Measurements from ENCODE around the gene SRP68. TPM values are rescaled to one million over a fixed set of nuclear protein-coding genes. Genes with fewer than 3 reads are reported as not detected.
A peak's percentile ranks its signal among the peaks of the same experiment; 100 is the strongest.

The SRP68 gene
- total RNA-seq (2011; cell fraction: chromatin; rRNA removed; ENCODE audit: low replicate concordance), result 133 and 147 TPM in 2 replicates
- total RNA-seq (2011; cell fraction: nucleolus; rRNA removed), result 62.8 and 73.2 TPM in 2 replicates
- 99.2 and 124 TPM in 2 replicates for total RNA-seq (2011; cell fraction: nucleoplasm; rRNA removed)
- total RNA-seq (2014; rRNA removed), result 29.8 and 35.3 TPM in 2 replicates
- 32.4 and 33.8 TPM in 2 replicates for total RNA-seq (2014; rRNA removed; fragmentation: Illumina TruSeq; extraction: Trizol)
- 33.6 and 36.2 TPM in 2 replicates for total RNA-seq (2015; rRNA removed; fragmentation: Illumina TruSeq; extraction: Trizol)
- total RNA-seq (2021), result 73.5 and 77.4 TPM in 2 replicates
- polyA plus RNA-seq (2011; rRNA removed), result 79.6 and 93.4 TPM in 2 replicates
- 55.4 and 75.0 TPM in 2 replicates for polyA plus RNA-seq (2011; cell fraction: cytosol; rRNA removed)
- 49.7 and 56.7 TPM in 2 replicates for polyA plus RNA-seq (2011; cell fraction: nucleus; rRNA removed)
- 73.7 and 81.8 TPM in 2 replicates for polyA plus RNA-seq (2012)
- polyA plus RNA-seq (2014; fragmentation: Illumina TruSeq; extraction: Trizol), result 85.7 and 92.6 TPM in 2 replicates
- 10 to 100 TPM; 29.4 to 31.4 TPM for polyA plus RNA-seq (2014; fragmentation: Nextera tagmentation; extraction: Ambion mirVana)
- 62.8 and 63.5 TPM in 2 replicates for polyA plus RNA-seq (2014; rRNA removed)
- polyA minus RNA-seq (2011; rRNA and poly(A)+ RNA removed), result 82.1 and 85.9 TPM in 2 replicates
- polyA minus RNA-seq (2011; cell fraction: cytosol; rRNA and poly(A)+ RNA removed), result 40.9 and 46.4 TPM in 2 replicates
- polyA minus RNA-seq (2011; cell fraction: nucleus; rRNA and poly(A)+ RNA removed), result 22.2 and 39.0 TPM in 2 replicates
- percentile 77 among the genes with signal in this experiment for Bru-seq, nascent RNA
- percentile 84 among the genes with signal in this experiment for BruChase-seq, experiment 1, labeled RNA remaining after a 2-hour chase
- percentile 87 among the genes with signal in this experiment for BruChase-seq, experiment 2, labeled RNA remaining after a 6-hour chase
- long read RNA-seq, experiment 1, transcript SRP68-201 (16 exons, 2,649 nt), result major isoform, 416 of 655 reads
- long read RNA-seq, experiment 1, partial matches to known transcripts, result 86 of 655 reads
- long read RNA-seq, experiment 1, other reads (novel, unspliced or antisense), result 151 of 655 reads
- long read RNA-seq, experiment 2, transcript SRP68-201 (16 exons, 2,649 nt), result major isoform, 49 of 90 reads
- long read RNA-seq, experiment 2, partial matches to known transcripts, result 14 of 90 reads
- long read RNA-seq, experiment 2, other reads (novel, unspliced or antisense), result 27 of 90 reads
- long read RNA-seq, experiment 3, transcript SRP68-201 (16 exons, 2,649 nt), result major isoform, 37 of 51 reads
- long read RNA-seq, experiment 3, partial matches to known transcripts, result 11 of 51 reads
- long read RNA-seq, experiment 3, other reads (novel, unspliced or antisense), result 3 of 51 reads

DNA sequence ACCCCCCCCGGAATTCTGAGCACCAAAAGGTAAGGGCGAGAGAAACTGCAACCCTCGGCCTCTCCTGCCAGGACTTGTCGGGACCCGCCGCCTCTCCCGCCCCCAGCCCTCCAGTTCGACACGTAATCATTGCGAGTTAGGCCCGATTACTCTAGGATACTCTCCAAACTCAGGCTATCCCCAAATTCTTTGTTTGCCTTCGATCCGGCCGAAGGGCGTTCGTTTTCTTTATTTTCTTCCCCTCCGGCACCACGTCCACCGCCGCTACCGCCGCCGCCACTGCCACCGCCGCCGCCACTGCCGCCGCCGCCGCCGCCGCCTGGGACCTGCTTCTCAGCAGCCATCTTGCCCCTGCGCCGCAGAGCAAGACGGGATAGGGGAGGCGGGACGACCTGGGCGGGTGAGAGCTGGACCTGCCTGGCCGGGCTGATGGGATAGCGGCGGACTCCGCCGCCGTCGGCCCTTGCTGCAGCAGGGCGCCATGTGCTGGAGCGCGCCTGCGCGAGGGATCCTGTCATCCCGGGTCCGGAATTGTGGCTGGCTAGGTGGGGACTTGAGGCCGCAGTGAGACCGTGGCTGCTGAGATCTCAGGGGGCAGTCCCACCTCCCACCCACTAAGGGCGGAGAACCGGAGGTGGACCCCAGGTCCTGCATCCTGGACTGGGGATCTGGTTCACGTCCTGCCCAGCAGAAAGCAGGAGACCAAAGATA lies at the start of gene SRP68:
Gene SRP68, minus strand, starts transcription at position 370 of the 711 bp plus-strand sequence. Its CDS starts 26 bp downstream, at position 344.
- WGBS (ENCODE audit: insufficient coverage, low coverage, missing lambda C conversion rate), result under 1% methylated on average over 41 of the region's 57 CpGs
- H3K79me2 ChIP-seq (ENCODE audit: control insufficient read depth, insufficient read depth, low read length), result peaks cover 46% of the 10 kb centered on the region
- peak within 1 kb of the TSS; percentile 80 for H3K27ac ChIP-seq (ENCODE audit: extremely low read depth, low read depth, low read length)
- peak; percentile 97 for FAIRE-seq
- DNase-seq (ENCODE audit: extremely low read depth in 1 of 4, low spot score in 3 of 4), result peak; percentile 92 to 95 (median 95)
- peaks cover 13% of the 10 kb centered on the region; the same call in 1 of the 2 replicates for H4K20me1 ChIP-seq (replicated peaks; ENCODE audit: control insufficient read depth, insufficient read depth, low read length)
- ChIA-PET CTCF (ENCODE audit: low intra/inter-chr PET ratio) (interaction anchor here (0.6 kb wide), 1 partner anchor 370 kb away, joined by 3 read pairs; no protein-coding TSS in a partner anchor), POLR2A (interaction anchor here (0.6 to 3.1 kb wide), 16 partner anchors 8 to 1322 kb away, joined by 3 to 33 read pairs (median 4); partner anchors contain the start of genes EVPL and UBALD2)
- in situ Hi-C loops (cut with MboI), result no loop called here
- H3K36me3 ChIP-seq (ENCODE audit: control insufficient read depth, insufficient read depth, low read length), result peaks cover 29% of the 10 kb centered on the region; the same call in 2 of the 3 replicates
- peak within 1 kb of the TSS; percentile 92 to 98 for H3K9ac ChIP-seq (ENCODE audit: insufficient read depth in 1 of 2, low read depth in 2 of 2, low read length in 2 of 2)
- peak within 1 kb of the TSS; percentile 99 for H2AFZ ChIP-seq (ENCODE audit: low read depth, low read length)
- intact Hi-C loops (cut with micrococcal nuclease), result no loop called here
- peaks cover 12 to 26% of the 10 kb centered on the region in 2 experiments; a peak in 3 of 5 replicates for H3K27me3 ChIP-seq (ENCODE audit: control insufficient read depth in 2 of 2, insufficient read depth in 2 of 2, low read length in 2 of 2)
- H3K9me1 ChIP-seq (ENCODE audit: control insufficient read depth, insufficient read depth, low read length), result peaks cover 5% of the 10 kb centered on the region
- H3K4me2 ChIP-seq (ENCODE audit: insufficient read depth, low read length), result peak within 1 kb of the TSS; percentile 99
- H3K9me3 ChIP-seq (replicated peaks; ENCODE audit: control insufficient read depth, insufficient read depth, low read depth, low read length), result no peaks in the 10 kb centered on the region
- ATAC-seq, result peak; percentile 99
- H3K4me3 ChIP-seq, result peak within 1 kb of the TSS; percentile 79
- BruUV-seq (replicated peaks), result no TSS peak
- peaks cover 5 to 45% of the 10 kb centered on the region in 2 experiments for H3K4me1 ChIP-seq (replicated peaks in 1 of 2; ENCODE audit: control insufficient read depth in 2 of 2, insufficient read depth in 2 of 2, low read length in 2 of 2)
- TF ChIP-seq, protein P1, sequence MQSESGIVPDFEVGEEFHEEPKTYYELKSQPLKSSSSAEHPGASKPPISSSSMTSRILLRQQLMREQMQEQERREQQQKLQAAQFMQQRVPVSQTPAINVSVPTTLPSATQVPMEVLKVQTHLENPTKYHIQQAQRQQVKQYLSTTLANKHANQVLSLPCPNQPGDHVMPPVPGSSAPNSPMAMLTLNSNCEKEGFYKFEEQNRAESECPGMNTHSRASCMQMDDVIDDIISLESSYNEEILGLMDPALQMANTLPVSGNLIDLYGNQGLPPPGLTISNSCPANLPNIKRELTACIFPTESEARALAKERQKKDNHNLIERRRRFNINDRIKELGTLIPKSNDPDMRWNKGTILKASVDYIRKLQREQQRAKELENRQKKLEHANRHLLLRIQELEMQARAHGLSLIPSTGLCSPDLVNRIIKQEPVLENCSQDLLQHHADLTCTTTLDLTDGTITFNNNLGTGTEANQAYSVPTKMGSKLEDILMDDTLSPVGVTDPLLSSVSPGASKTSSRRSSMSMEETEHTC (IDR thresholded peaks at IDR 0.05), result no peak
- no peak for TF ChIP-seq NFYB (IDR thresholded peaks at IDR 0.05; ENCODE audit: extremely low read depth, insufficient read length)
- no peak for TF ChIP-seq FOXJ3 (CRISPR knock-in tag; IDR thresholded peaks at IDR 0.05)
- TF ChIP-seq NBN (IDR thresholded peaks at IDR 0.05; ENCODE audit: low read depth), result 0 out of 2 replicates have a peak, but pooled peaks have one; percentile 19
- TF ChIP-seq, protein P2, sequence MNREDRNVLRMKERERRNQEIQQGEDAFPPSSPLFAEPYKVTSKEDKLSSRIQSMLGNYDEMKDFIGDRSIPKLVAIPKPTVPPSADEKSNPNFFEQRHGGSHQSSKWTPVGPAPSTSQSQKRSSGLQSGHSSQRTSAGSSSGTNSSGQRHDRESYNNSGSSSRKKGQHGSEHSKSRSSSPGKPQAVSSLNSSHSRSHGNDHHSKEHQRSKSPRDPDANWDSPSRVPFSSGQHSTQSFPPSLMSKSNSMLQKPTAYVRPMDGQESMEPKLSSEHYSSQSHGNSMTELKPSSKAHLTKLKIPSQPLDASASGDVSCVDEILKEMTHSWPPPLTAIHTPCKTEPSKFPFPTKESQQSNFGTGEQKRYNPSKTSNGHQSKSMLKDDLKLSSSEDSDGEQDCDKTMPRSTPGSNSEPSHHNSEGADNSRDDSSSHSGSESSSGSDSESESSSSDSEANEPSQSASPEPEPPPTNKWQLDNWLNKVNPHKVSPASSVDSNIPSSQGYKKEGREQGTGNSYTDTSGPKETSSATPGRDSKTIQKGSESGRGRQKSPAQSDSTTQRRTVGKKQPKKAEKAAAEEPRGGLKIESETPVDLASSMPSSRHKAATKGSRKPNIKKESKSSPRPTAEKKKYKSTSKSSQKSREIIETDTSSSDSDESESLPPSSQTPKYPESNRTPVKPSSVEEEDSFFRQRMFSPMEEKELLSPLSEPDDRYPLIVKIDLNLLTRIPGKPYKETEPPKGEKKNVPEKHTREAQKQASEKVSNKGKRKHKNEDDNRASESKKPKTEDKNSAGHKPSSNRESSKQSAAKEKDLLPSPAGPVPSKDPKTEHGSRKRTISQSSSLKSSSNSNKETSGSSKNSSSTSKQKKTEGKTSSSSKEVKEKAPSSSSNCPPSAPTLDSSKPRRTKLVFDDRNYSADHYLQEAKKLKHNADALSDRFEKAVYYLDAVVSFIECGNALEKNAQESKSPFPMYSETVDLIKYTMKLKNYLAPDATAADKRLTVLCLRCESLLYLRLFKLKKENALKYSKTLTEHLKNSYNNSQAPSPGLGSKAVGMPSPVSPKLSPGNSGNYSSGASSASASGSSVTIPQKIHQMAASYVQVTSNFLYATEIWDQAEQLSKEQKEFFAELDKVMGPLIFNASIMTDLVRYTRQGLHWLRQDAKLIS (CRISPR knock-in tag; IDR thresholded peaks at IDR 0.05), result peak; percentile 95; the same call in 1 of the 2 replicates
- no peak for TF ChIP-seq ZNF75A (CRISPR knock-in tag; IDR thresholded peaks at IDR 0.05)
- TF ChIP-seq POLR3A (IDR thresholded peaks at IDR 0.05; ENCODE audit: borderline replicate concordance, extremely low read depth, insufficient read depth, insufficient read length), result no peak
- 0 out of 2 replicates have a peak, but pooled peaks have one; percentile 74 for TF ChIP-seq ZNF12 (CRISPR knock-in tag; IDR thresholded peaks at IDR 0.05)
